ENCODE results near the gene NADK2. TPM values are rescaled to one million over a fixed set of nuclear protein-coding genes. Genes with fewer than 3 reads are reported as not detected.

NADK2 gene
- total and polyA plus RNA-seq, 2 donors from 2014 or later, result 15.4 to 27.9 TPM

GRCh38 chr5:36170832-36171424 lies 70.8 kb downstream of the NADK2 start:
- DNase-seq (no peak), FAIRE-seq (no peak)
- no peak overlapping the region for H3K4me3 ChIP-seq (ENCODE audit: low read length in 3 of 3)
- H3K36me3 ChIP-seq (ENCODE audit: control insufficient read depth in 2 of 3, insufficient read depth in 3 of 3, low read length in 3 of 3), result peaks cover 8 to 32% (median 20%) of the 10 kb centered on the region in 3 donors
- no peaks in the 10 kb centered on the region for H3K4me1 ChIP-seq (ENCODE audit: control insufficient read depth in 2 of 3, insufficient read depth in 2 of 3, low read depth in 1 of 3, low read length in 3 of 3)
- no peak overlapping the region for H3K27ac ChIP-seq (ENCODE audit: low read depth in 2 of 2, low read length in 2 of 2)
- no peaks in the 10 kb centered on the region for H3K9me3 ChIP-seq (ENCODE audit: control insufficient read depth in 2 of 3, insufficient read depth in 1 of 3, low read length in 3 of 3)
- no peaks in the 10 kb centered on the region for H3K27me3 ChIP-seq (ENCODE audit: control insufficient read depth, insufficient read depth, low read length)
- H3K9ac ChIP-seq (ENCODE audit: low read length in 3 of 3), result no peak overlapping the region
- intact Hi-C loops (cut with DNase I), result no loop called here
- TF ChIP-seq CTCF (IDR thresholded peaks at IDR 0.05; ENCODE audit: borderline replicate concordance, extremely low read depth, insufficient read depth), result no peak

- no peak for FAIRE-seq
- intact Hi-C loops (cut with DNase I), result no loop called here
- H3K36me3 ChIP-seq (ENCODE audit: control insufficient read depth in 2 of 3, insufficient read depth in 3 of 3, low read length in 3 of 3), result peaks cover 4 to 38% (median 35%) of the 10 kb centered on the region in 3 donors
These were observed 73.0 kb downstream of the NADK2 start for GRCh38 chr5:36168737-36169136.

GRCh38 chr5:36164461-36164860 lies 77.3 kb downstream of the NADK2 start:
- no peaks in the 10 kb centered on the region for H3K9me3 ChIP-seq (ENCODE audit: control insufficient read depth in 2 of 3, insufficient read depth in 1 of 3, low read length in 3 of 3)
- H3K36me3 ChIP-seq (ENCODE audit: control insufficient read depth in 2 of 3, insufficient read depth in 3 of 3, low read length in 3 of 3), result peaks cover 3 to 25% (median 24%) of the 10 kb centered on the region in 3 donors
- TF ChIP-seq CTCF (IDR thresholded peaks at IDR 0.05; ENCODE audit: borderline replicate concordance, extremely low read depth, insufficient read depth), result no peak
- intact Hi-C loops (cut with DNase I), result no loop called here
- no peaks in the 10 kb centered on the region for H3K27me3 ChIP-seq (ENCODE audit: control insufficient read depth, insufficient read depth, low read length)
- DNase-seq (no peak), FAIRE-seq (no peak)
- H3K4me1 ChIP-seq (ENCODE audit: control insufficient read depth in 2 of 3, insufficient read depth in 2 of 3, low read depth in 1 of 3, low read length in 3 of 3), result no peaks in the 10 kb centered on the region
- no peak overlapping the region for H3K4me3 ChIP-seq (ENCODE audit: low read length in 3 of 3)
- H3K9ac ChIP-seq (ENCODE audit: low read length in 3 of 3), result no peak overlapping the region
- no peak overlapping the region for H3K27ac ChIP-seq (ENCODE audit: low read depth in 2 of 2, low read length in 2 of 2)

More at GRCh38 chr5:36168737-36169136, 73.0 kb downstream of the NADK2 start:
- Histone ChIP-seq H3K4me1 (ENCODE audit: control insufficient read depth in 2 of 3, insufficient read depth in 2 of 3, low read depth in 1 of 3, low read length in 3 of 3) (no peaks in the 10 kb centered on the region), H3K27me3 (ENCODE audit: control insufficient read depth, insufficient read depth, low read length) (no peaks in the 10 kb centered on the region), H3K4me3 (ENCODE audit: low read length in 3 of 3) (no peak overlapping the region), H3K9me3 (ENCODE audit: control insufficient read depth in 2 of 3, insufficient read depth in 1 of 3, low read length in 3 of 3) (no peaks in the 10 kb centered on the region), H3K27ac (ENCODE audit: low read depth in 2 of 2, low read length in 2 of 2) (no peak overlapping the region), H3K9ac (ENCODE audit: low read length in 3 of 3) (no peak overlapping the region)
- no peak for TF ChIP-seq CTCF (IDR thresholded peaks at IDR 0.05; ENCODE audit: borderline replicate concordance, extremely low read depth, insufficient read depth)
- DNase-seq, result no peak
